Stimulated activated CD4-positive, alpha-beta T cell treated with anti-CD3 and anti-CD28 coated beads, Interleukin-4, amount 100 ng/mL, for 48 hours (primary cell): ENCODE data around the gene FANCC.

ENCODE experiments used
- DNase-seq, 2 donors: peaks; one replicate each; pipeline ENCODE4 v3.0.0-alpha.2; 2020; ENCODE audit warnings: low read depth in 2 of 2

FANCC gene

DNA sequence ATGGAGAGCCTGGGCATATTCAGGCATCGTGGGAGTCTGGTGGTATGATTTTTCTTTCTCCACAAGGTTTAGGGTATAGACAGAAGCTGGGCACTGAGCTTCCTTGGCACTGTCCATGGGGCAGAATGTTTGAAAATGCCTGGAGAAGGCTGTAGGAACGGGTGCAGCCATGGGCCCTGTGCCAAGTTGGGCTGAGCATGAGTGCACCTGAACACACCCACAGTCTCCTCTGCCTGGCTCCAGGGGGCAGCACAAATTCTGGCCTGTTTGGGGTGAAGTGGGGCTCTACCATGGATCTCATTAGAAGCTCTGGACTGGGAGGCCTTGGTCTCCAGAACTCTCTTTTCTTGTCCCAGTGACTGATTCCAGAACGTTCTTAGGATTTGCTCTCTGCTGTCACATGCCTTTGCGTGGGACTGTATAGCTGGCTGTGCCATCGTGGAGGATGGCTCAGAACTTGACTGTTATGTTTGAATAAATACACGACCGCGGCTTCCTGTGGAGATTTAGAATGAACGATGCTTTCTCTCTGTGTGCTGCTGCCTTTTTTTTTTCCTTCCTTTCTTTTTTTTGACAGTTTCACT, 229.8 kb downstream of the FANCC start:
- no peak for DNase-seq

DNA sequence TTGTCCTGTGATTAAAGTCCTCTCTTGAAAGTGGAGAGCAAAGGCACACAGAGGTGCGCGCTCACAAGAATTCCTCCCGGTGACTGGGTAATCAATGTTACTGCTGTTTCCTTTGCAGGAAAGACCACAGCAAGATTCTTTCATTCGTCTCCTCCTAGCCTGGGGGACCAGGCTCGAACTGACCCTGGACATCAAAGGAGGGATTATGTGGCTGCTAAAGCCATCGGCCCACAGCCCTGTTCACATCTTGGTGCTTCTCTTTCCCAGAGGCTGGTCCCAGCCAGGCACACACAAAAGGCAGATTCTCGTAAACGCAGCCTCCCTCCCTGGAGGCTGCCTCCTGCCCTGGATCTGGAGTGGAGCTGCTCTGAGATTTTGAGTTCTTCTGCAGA, 230.9 kb downstream of the FANCC start:
- no peak for DNase-seq

DNA sequence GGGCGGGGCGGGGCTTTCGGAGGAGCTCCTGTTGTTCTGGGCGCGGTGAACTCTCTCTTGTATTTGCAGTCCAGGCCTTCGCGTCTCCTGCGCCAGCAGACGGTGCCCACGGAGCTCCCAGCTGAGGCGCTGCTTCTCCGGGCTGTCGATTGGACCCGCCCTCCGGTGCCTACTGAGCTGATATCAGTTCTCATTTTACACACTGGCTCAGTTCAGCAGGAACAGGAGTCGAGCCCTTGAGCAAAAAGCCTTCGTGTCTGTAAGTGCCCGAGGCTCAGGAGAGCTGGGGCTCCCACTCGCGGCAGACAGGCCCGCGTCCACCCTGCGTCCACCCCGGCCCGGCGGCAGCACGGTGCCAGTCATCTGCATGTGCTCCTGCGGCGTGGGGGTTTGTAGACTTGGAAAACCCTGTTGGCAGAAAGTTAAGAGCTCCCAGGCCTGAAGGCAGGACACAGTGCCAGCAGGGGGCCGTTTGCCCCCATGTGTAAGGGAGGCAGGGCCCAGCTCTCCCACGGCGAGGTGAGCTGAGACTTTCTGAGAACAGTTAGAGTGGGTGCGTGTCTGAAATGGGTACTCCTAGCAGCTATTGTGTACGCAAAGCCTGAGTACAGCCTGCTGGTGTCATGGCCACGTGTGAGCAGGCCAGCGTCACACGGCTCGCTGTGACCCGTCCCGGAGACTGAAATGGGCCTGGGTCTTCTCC, 231.5 kb downstream of the FANCC start:
- DNase-seq, result no peak

DNA sequence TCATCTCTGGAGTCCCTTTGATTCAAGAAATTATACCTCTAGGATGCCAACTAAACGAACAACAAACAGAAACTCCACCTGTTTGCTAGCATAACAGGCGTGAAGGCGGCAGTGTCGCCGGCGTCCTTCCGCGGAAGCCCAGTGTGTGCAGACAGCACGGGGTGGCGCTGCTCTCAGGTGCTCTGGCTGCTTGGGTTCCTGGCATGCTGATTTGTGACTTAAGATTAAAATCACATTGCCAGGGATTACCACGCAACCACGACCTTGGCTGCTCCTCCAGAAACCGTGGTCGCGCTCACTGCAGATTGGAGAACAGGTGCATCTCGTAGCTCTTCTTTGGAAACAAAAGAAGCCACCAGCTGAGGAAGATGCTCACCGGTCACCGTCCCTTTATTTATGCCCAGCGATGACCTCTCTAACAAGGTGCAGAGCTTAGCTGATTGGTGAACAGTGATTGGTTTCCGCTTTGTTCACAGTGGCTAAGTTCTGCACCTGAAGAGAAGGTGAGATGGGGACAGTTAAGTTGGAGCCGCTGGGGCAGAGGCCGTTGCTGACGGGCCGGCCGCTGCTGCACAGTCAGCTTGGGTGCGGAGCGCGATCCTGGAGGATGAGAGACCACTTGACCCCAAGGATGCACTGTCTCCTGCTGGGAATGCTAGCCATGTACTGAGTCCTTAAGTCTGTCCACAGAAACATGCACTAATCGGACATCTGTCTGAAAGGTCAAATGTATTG, 232.3 kb downstream of the FANCC start:
- DNase-seq, result no peak

DNA sequence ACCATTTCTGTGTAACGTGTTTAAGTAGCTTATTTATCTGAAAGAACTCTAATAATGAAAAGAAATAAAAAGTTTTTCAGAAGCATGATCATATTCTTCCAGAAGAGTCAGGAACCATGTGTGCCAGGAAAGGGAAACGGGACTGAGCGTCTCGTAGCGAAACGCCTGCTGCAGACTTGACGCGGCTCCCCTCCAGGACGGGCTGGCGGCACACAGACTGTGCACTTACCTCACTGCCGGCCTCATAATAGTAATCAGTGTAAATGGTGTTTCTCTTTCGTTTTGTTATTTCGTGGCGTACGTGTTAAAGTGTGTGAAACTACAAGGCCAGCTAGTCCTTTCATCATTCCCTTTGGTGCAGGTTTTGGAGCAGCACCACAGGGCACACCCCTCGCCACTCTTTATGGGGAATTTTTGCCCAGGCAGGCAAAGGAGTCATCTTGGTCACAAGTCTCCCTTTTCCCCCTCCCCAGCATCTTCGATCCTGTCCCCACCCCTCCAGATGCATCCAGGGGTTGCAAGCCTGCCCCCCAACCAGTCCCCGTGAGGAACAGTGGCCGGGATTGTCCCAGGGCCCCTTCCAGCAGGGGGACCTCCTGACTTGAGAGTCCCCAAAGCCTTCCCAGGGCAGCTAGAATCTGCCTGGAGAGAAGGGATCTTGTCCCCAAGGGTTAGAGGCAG, 233.1 kb downstream of the FANCC start:
- no peak for DNase-seq

DNA sequence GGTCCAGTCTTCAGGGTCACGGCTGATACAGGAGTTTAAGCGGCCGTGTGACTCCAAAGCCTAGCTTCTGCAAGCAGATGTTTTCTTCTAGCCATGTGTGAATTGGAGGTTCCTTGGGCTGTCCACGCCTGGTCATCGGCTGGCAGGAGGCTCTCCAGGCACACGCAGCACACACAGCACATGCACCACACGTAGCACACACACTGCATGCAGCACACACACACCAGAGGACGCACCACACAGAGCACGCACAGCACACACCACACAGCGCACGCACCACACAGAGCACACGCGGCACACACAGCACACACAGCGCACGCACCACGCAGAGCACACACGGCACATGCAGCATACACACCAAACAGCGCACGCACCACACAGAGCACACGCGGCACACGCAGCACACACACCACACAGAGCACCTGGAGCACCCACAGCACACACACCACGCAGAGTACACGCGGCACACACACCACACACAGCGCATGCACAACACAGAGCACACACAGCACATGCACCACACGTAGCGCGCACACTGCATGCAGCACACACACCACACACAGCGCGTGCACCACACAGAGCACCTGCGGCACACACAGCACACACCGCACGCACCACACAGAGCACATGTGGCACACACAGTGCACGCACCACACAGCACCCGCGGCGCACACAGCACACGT, 234.3 kb downstream of the FANCC start:
- no peak for DNase-seq

DNA sequence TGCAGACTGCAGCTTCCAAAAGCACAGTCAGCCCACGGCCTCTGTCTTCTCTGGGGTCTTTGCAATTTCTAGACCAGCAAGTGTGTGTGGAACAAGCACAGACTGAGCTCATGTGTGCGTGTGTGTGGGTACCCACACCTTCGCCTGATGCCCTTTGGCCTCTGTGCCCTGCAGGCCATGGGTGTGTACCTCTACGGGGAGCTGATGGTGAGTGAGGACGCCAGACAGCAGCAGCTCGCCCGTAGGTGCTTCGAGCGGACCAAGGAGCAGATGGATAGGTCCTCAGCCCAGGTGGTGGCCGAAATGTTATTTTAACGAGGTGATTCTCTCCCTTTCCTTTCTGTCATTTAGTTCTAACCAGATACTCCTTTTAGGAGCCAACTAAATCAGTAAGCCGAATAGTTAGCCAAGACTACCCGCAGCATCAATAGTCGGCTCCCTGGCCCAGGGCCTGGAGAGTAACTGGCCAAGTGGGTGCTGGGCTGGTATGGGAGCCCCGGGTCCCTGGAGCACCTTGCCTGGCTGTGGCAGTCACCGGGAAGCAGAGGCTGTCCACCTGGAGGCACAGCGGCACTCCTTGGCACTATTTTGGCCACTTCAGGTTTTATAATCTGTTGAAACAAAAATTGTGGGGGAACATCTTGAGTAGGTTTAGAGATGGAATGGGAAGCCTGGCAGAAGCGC, 235.0 kb downstream of the FANCC start:
- no peak for DNase-seq

DNA sequence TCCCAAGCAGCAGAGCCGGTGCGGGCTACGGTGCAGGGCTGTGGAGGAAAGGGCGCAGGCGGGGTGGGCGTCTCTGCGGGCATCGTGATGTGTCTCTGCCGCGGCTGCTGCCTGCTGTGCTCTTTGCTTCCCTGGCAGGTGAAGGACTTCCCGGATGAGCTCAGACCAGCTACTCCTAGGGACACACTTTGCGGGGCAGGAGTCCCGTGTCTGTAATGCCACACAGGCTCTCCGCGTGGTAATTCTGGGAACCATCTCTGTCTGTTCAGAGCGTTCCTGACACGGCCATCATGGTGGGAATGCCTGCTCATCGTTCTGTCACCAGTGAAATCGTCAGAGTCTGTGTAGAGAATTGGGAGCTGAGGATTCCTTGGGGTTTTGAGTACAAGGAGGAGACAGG, 235.5 kb downstream of the FANCC start:
- no peak for DNase-seq

DNA sequence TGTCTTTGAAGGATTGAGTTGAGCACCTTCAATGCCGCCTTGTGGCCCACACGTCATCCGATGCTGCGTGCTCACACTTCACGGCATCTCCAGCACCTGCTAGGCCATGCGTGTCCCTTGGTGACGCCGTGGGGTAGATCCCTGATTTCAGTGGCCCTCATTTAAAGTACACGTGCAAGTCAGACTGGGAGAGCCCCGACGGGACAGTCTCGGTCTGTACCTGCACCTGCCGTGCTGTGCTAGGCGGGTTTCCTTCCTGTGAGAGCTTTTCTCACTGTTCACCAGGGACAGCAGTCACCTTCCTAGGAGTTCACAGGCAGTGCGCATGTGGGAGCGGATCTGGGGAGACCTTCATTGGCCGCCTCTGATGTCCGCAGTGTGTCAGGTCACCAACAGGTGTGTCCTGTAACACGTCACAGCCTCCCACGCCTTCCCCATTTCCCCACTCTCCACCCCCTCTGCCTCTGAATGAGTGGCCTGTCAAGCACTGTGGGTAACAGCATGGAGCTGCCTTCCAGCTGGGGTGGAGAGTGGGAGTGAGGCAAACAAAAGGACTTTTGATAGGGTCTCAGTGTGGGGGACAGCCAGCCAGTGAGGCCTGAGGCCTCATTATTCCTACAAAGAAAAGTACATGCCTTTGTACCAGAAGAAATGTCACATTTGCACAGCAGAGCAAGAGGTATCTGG, 236.4 kb downstream of the FANCC start:
- no peak for DNase-seq

DNA sequence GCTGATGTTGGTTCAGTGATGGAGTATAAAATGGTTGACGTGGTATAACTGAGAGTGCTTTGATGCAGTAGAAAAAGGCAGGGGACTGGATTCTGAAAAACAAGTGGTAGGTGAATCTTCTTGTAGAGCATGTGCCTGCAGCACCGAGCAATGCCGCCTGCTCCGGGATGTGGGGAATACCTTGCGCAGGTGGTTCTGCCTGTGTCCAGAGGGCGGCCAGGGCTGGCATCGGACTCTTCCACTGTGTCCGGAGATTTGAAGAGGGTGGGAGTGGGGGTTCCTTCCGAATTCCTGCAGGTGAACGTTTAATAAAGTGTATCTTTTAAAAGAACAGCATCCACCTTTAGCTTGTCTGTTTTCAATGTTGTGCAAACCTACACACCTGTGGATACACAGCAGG, 238.0 kb downstream of the FANCC start:
- no peak for DNase-seq

DNA sequence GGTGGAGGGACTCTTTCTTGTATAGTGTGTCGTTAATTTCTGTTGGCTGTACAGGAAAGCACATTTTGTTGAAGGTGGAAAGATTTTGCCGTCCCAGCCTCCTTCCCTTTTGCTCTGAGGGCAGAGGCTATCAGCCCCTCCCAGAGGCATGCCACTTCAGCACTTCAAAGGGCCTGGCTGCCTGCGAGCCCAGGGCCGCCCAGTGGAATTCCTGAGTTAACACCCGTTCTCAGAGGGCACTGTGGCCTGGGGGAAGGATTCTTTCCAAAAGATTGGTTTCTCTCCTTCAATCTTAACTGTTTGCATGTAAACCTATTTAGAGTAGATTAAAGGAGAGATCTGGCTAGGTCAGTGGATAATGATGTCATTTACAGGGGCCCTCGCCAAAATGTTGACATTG, 238.6 kb downstream of the FANCC start:
- DNase-seq, result no peak

DNA sequence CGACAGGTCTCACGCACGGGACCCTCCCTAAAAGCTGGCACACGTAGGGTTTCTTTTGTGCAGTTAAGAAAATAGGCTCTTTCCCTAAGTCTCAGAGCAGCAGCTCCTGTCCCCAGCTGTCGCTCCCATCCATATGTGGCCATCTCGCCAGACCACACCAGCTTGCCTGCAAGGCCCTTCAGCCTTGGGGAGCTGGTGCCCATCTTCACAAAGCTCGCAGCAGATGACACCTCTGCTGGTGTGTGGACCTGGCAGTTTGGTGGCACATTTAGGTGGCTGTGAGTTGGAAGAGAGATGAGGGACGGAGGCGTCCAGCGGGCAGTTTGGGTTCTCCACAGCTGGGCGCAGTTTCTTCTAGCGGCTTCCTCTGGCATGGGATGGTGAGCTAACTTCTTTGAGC, 239.0 kb downstream of the FANCC start:
- DNase-seq, result no peak

DNA sequence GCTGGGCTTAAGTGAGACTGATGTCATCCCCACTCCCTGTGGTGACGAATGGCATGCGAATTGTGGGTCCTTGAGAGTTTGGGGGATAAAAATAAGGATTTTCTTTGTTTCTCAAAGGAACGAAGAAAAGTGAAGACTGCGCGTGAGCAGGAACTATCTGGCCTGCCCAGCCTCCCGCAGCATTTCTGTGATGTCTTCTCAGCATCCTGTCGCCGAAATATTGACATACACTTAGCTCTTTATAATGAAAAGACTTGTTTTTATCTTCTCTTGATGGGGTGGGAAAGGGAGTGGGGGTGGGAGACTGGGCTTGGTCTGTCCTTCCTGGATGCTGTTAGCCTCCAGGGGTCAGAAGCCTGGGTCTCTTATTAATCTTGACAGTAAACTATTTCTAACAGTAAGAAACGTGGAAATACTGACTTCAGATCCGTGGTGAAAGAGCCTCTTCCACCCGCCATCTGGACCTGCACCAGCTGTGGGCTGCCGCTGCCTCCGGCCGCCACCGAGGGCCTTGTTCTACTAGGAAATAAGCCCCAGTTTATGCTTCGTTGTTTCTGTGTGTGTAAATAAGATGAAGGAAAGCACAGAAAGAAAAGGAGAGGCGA, 239.6 kb downstream of the FANCC start:
- no peak for DNase-seq

DNA sequence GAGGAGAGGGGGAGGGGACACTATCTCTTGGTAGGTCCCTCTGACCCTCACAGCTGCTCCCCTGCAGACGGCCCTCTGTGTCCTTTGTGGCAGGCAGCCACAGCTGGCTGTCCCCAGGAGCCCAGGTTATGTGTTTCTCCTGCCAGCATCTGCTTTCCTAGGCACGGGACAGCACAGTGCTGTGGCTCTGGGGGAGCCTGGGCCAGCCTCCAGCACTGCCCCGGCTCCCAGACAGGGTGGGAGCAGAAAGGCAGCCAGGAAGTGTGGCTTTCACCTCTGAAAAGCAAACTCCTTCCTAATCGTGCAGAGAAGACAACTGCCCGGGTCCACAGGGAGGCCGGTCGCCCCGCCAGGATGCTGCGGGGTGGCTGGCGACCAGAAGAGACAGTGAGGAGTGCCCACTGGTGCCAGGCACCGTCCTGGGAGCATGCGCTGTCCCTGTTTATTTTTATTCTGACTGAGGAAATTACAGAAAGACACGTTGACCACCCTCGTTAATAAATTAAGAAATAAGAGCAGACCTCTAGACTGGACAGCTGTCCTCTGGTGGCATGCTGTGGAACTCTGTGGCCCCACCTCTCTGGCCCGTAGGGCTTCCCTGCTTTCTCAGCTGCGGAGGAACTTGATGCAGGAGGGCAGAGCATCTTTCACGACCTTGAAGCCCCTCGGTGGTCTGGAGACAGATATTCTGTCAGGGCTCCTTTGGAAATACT, 240.3 kb downstream of the FANCC start:
- no peak for DNase-seq

DNA sequence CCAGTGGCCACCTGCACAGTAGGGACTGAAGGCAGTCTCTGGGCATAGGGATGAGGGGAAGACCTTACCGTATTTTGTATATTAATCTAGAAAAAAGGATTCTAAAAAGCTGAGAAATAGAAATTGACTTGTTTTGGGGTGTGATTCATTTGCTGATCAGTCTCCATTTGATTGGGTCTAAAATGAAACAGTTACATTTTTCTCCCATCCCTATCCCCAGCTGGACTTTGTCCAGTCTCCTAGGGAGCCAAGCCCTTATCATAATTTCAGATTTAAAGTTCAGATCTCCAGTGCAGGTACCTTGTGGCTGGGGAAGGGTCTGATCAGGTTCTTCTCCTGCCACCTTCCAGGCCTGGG, 240.8 kb downstream of the FANCC start:
- DNase-seq, result no peak

DNA sequence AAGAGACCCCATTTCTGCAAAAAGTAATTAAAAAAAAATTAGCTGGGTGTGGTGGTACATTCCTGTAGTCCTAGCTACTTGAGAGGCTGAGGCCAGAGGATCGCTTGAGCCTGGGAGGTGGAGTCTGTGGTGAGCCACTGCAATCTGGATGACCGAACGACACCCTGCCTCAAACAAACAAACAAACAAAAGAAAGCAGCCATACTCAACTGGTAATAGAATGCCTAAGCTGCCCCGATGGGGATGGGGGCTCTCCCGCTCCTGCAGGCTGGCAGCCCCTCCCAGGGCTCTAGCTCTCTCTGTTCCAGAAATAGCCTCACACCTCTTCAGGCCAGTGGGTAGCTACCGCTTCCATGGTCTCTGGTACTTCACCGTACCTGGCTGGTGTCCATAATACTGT, 241.8 kb downstream of the FANCC start:
- DNase-seq, result no peak

DNA sequence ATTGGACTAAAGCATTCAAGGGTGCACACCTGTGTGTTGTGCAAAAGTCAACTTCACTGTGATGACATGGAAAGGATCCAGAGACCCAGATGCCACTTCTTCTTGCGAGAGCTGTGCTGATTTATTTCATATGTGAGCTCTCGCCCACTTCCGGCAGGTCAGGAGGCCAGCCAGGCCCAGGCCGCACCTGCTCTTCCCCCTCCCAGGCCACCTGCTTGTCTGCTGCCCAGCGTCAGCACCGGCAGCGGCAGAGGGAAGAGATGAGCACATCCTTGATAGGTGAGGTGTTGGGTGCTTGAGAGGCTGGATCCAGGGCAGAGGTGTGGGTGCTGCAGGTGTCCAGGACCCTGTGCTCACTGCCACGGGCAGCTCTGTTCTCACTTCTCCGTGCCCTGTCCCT, 242.9 kb downstream of the FANCC start:
- DNase-seq, result no peak

DNA sequence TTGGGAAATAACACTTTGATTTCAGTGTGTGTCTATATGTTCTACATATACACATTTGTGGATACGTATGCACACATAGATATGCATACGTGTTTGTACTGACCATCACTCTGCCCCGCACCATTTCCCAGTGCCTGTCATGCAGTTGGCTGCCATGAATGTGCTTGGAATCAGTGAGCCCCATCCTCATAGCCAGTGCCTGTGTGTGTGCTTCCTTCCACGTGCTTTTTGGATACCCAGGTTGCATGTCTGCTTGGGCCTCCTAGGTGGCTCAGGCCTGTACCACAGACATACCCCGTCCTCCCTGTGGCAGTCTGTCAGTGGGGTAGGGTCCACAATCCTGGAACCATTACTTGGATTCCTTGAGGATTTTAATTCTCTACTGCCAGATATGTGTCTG, 243.6 kb downstream of the FANCC start:
- no peak for DNase-seq

DNA sequence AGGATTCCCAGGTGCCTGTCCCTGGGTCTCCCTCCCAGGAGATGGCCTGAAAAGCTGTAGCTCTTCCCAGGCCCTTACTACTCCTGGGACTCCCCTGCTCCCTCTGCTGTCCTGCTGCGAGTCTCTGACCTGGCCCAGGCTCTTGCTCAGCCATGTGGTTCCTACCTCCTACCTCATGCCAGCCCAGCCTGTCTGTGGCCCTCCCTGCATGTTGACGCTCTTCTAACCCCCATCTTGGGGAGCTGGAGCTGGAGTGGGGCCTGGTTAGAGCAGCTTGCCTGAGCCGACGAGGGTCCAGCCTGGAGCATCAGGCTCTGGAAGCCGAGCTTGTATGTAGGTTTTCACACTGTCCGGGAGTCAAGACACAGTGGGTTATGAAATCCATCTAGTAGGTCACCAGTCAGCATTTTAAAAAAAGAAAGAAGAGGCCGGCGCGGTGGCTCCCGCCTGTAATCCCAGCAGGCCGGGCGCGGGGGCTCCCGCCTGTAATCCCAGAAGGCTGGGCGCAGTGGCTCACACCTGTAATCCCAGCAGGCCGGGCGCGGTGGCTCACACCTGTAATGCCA, 244.4 kb downstream of the FANCC start:
- no peak for DNase-seq

DNA sequence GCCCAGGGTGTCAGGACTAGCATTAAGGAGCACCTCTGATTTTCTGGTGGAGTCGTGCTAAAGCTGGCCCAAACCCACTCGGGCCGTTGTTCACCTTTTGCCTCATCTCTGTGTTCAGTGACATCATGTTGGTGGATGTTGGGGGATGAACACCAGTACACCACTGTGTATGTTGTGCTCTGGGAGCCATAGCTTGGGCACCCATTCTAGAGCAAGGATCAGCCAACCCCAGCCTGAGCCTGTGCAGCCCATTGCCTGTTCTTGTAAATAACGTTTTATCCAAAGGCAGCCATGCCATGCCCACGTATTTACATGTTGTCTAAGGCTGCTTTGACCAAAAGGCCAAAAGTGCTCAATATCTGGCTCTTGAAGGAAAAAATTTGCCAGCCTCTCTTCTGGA, 245.6 kb downstream of the FANCC start:
- no peak for DNase-seq
